ENCODE results near the gene SESTD1. TPM values are rescaled to one million over a fixed set of nuclear protein-coding genes. Genes with fewer than 3 reads are reported as not detected.

SESTD1 gene
- total RNA-seq, 3 donors from 2014 or later (not counting 1 experiment from before 2014, with no cell fraction given): 14.7 to 25.2 (median 19.0) TPM

- no peaks in the 10 kb centered on the region for H3K27me3 ChIP-seq (ENCODE audit: control insufficient read depth, insufficient read depth, low read length)
- no peak overlapping the region for H3K27ac ChIP-seq (ENCODE audit: low read length)
- intact Hi-C loops (cut with micrococcal nuclease): no loop called here
- Mint-ChIP-seq H3K27ac (no peak overlapping the region), H3K36me3 (no peaks in the 10 kb centered on the region), H3K4me1 (no peaks in the 10 kb centered on the region), H3K4me3 (no peak overlapping the region), H3K9me3 (no peaks in the 10 kb centered on the region), H3K27me3 (ENCODE audit: low read depth in 2 of 2) (no peaks in the 10 kb centered on the region)
- no peak for ATAC-seq
- no peak overlapping the region for H3K4me3 ChIP-seq (ENCODE audit: low read length)
- no peaks in the 10 kb centered on the region for H3K9me3 ChIP-seq (ENCODE audit: control insufficient read depth, insufficient read depth, low read length)
- 100% methylated on average over 1 of the region's 1 CpG for WGBS (ENCODE audit: insufficient coverage)
- H3K36me3 ChIP-seq (ENCODE audit: control insufficient read depth, insufficient read depth, low read length): no peaks in the 10 kb centered on the region
- TF ChIP-seq CTCF (IDR thresholded peaks at IDR 0.05): no peak
- no peaks in the 10 kb centered on the region for H3K4me1 ChIP-seq (ENCODE audit: control insufficient read depth, insufficient read depth, low read length)
- no peak for DNase-seq
These were observed 90.4 kb downstream of the SESTD1 start for GRCh38 chr2:179174240-179174639.

- H3K27me3 ChIP-seq (ENCODE audit: control insufficient read depth, insufficient read depth, low read length): no peaks in the 10 kb centered on the region
- no peaks in the 10 kb centered on the region for H3K4me1 ChIP-seq (ENCODE audit: control insufficient read depth, insufficient read depth, low read length)
- intact Hi-C loops (cut with micrococcal nuclease): no loop called here
- H3K4me1 Mint-ChIP-seq: no peaks in the 10 kb centered on the region
- H3K27ac ChIP-seq (ENCODE audit: low read length): no peak overlapping the region
- DNase-seq: no peak
- no peak overlapping the region for H3K4me3 Mint-ChIP-seq
- no peak overlapping the region for H3K27ac Mint-ChIP-seq
- no peak for ATAC-seq
- 87% methylated on average over 2 of the region's 2 CpGs for whole genome bisulfite sequencing (ENCODE audit: insufficient coverage)
- no peaks in the 10 kb centered on the region for H3K27me3 Mint-ChIP-seq (ENCODE audit: low read depth in 2 of 2)
- no peak overlapping the region for H3K4me3 ChIP-seq (ENCODE audit: low read length)
- TF ChIP-seq CTCF (IDR thresholded peaks at IDR 0.05): no peak
- H3K9me3 Mint-ChIP-seq: no peaks in the 10 kb centered on the region
- no peaks in the 10 kb centered on the region for H3K36me3 Mint-ChIP-seq
- no peaks in the 10 kb centered on the region for H3K36me3 ChIP-seq (ENCODE audit: control insufficient read depth, insufficient read depth, low read length)
- H3K9me3 ChIP-seq (ENCODE audit: control insufficient read depth, insufficient read depth, low read length): no peaks in the 10 kb centered on the region
These were observed 91.7 kb downstream of the SESTD1 start for GRCh38 chr2:179172894-179173293.

GRCh38 chr2:179171371-179171770 is 93.3 kb downstream of the SESTD1 start:
- ATAC-seq (no peak), DNase-seq (no peak)
- Histone ChIP-seq H3K9me3 (ENCODE audit: control insufficient read depth, insufficient read depth, low read length) (no peaks in the 10 kb centered on the region), H3K36me3 (ENCODE audit: control insufficient read depth, insufficient read depth, low read length) (no peaks in the 10 kb centered on the region), H3K27ac (ENCODE audit: low read length) (no peak overlapping the region), H3K4me3 (ENCODE audit: low read length) (no peak overlapping the region), H3K4me1 (ENCODE audit: control insufficient read depth, insufficient read depth, low read length) (no peaks in the 10 kb centered on the region), H3K27me3 (ENCODE audit: control insufficient read depth, insufficient read depth, low read length) (no peaks in the 10 kb centered on the region)
- Mint-ChIP-seq H3K4me1 (no peaks in the 10 kb centered on the region), H3K4me3 (no peak overlapping the region), H3K27me3 (ENCODE audit: low read depth in 2 of 2) (no peaks in the 10 kb centered on the region), H3K27ac (no peak overlapping the region), H3K36me3 (peaks cover under 1% of the 10 kb centered on the region), H3K9me3 (peaks cover 0 to 2% of the 10 kb centered on the region in 2 donors)
- no CpG with 5 or more reads among the region's 1 CpG for WGBS (ENCODE audit: insufficient coverage)
- intact Hi-C loops (cut with micrococcal nuclease): no loop called here
- no peak for TF ChIP-seq CTCF (IDR thresholded peaks at IDR 0.05)

GRCh38 chr2:179170901-179171300 is 93.7 kb downstream of the SESTD1 start:
- no CpG with 5 or more reads among the region's 1 CpG for WGBS (ENCODE audit: insufficient coverage)
- intact Hi-C loops (cut with micrococcal nuclease): no loop called here
- H3K36me3 Mint-ChIP-seq: peaks cover 5% of the 10 kb centered on the region

More at GRCh38 chr2:179170901-179171300, 93.7 kb downstream of the SESTD1 start:
- Histone ChIP-seq H3K4me1 (ENCODE audit: control insufficient read depth, insufficient read depth, low read length) (no peaks in the 10 kb centered on the region), H3K36me3 (ENCODE audit: control insufficient read depth, insufficient read depth, low read length) (no peaks in the 10 kb centered on the region), H3K27me3 (ENCODE audit: control insufficient read depth, insufficient read depth, low read length) (no peaks in the 10 kb centered on the region), H3K4me3 (ENCODE audit: low read length) (no peak overlapping the region), H3K9me3 (ENCODE audit: control insufficient read depth, insufficient read depth, low read length) (no peaks in the 10 kb centered on the region), H3K27ac (ENCODE audit: low read length) (no peak overlapping the region)
- no peak for TF ChIP-seq CTCF (IDR thresholded peaks at IDR 0.05)
- Mint-ChIP-seq H3K27me3 (ENCODE audit: low read depth in 2 of 2) (no peaks in the 10 kb centered on the region), H3K4me3 (no peak overlapping the region), H3K9me3 (peaks cover 0 to 2% of the 10 kb centered on the region in 2 donors), H3K27ac (no peak overlapping the region), H3K4me1 (no peaks in the 10 kb centered on the region)
- DNase-seq: no peak
- no peak for ATAC-seq
